ENCODE data around the gene HES2. TPM values are rescaled to one million over a fixed set of nuclear protein-coding genes. Genes with fewer than 3 reads are reported as not detected.

Gene HES2
- total and polyA plus RNA-seq, 9 of the 15 experiments (the other 6 are each of a cell fraction or from before 2014, with no cell fraction given), result 0.05 to 0.18 (median 0.07) TPM; not detected in 4

GRCh38 chr1:6426277-6426971, 6.7 kb upstream of the HES2 start (continued):
- TF ChIP-seq SFPQ (IDR thresholded peaks at IDR 0.05; ENCODE audit: low read depth, low read length) (no peak), DIDO1 (tag; IDR thresholded peaks at IDR 0.05; ENCODE audit: low read depth) (no peak), ZNF512 (tag; IDR thresholded peaks at IDR 0.05) (no peak), OTX1 (CRISPR knock-in tag; IDR thresholded peaks at IDR 0.05) (no peak), SREBF2 (CRISPR knock-in tag; IDR thresholded peaks at IDR 0.05) (no peak), POLR2H (tag; IDR thresholded peaks at IDR 0.05; ENCODE audit: low read depth) (no peak), ARHGAP35 (IDR thresholded peaks at IDR 0.05; ENCODE audit: partially characterized antibody) (no peak), SMAD4 (CRISPR knock-in tag; conservative IDR thresholded peaks at IDR 0.05) (peak; percentile 43; the same call in 1 of the 2 replicates), SP2 (IDR thresholded peaks at IDR 0.05; ENCODE audit: extremely low read depth, low read depth, low read length, poor library complexity, severe bottlenecking) (no peak), KAT7 (CRISPR knock-in tag; IDR thresholded peaks at IDR 0.05; ENCODE audit: borderline replicate concordance) (no peak; the same call in 1 of the 2 replicates), VEZF1 (CRISPR knock-in tag; IDR thresholded peaks at IDR 0.05) (peak; percentile 81), NR3C1 (CRISPR knock-in tag; IDR thresholded peaks at IDR 0.05) (no peak), MED1 (CRISPR knock-in tag; IDR thresholded peaks at IDR 0.05; ENCODE audit: borderline replicate concordance) (no peak), XRCC5 (IDR thresholded peaks at IDR 0.05; ENCODE audit: low read depth, low read length) (no peak), JUND (IDR thresholded peaks at IDR 0.05; ENCODE audit: borderline replicate concordance, low read depth, low read length) (no peak), JUND (tag; IDR thresholded peaks at IDR 0.05; ENCODE audit: borderline replicate concordance, low read depth, low read length) (no peak; the same call in 2 of the 3 replicates), UBTF (IDR thresholded peaks at IDR 0.05; ENCODE audit: borderline replicate concordance in 1 of 2, low read depth in 2 of 2, low read length in 2 of 2) (no peak), KLF1 (tag; IDR thresholded peaks at IDR 0.05) (peak; percentile 88), ZSCAN29 (IDR thresholded peaks at IDR 0.05) (no peak), ZNF217 (CRISPR knock-in tag; IDR thresholded peaks at IDR 0.05) (no peak)

Measured in K562 (cell line).